Upper lobe of left lung (tissue), 6 donors: ENCODE measurements around the gene RASGRF2. TPM values are rescaled to one million over a fixed set of nuclear protein-coding genes. Genes with fewer than 3 reads are reported as not detected.
A peak's percentile ranks its signal among the peaks of the same experiment; 100 is the strongest.
"Not testable (repeated sequence)": the region's sequence is repeated elsewhere in the genome, so short reads cannot be mapped to it uniquely, and the experiment has no call there.

Experiments used
- ATAC-seq, 2 donors: fragments of 200-7000 bp; cut with Tn5 transposase; one replicate each; pipeline ENCODE4 v1.9.1; 2022; ENCODE audit warnings: mild to moderate bottlenecking in 2 of 2, moderate library complexity in 2 of 2; ENCODE audit not compliant: low FRiP score in 2 of 2
- DNase-seq, 2 donors: peaks; one replicate each; pipeline ENCODE4 v3.0.0-alpha.2; 2019 to 2020
- H3K27ac ChIP-seq, 4 donors: fragments of 200-600 bp; sonication (generic); one replicate each; pipeline ENCODE4 v1.5.1; 2016 to 2019
- H3K27me3 ChIP-seq, 4 donors: fragments of 200-600 bp; sonication (generic); one replicate each; pipeline ENCODE4 v1.5.1; 2017 to 2019
- H3K36me3 ChIP-seq, 4 donors: fragments of 200-600 bp; sonication (generic); one replicate each; pipeline ENCODE4 v1.5.1; 2016 to 2019
- H3K4me1 ChIP-seq, 4 donors: fragments of 200-600 bp; sonication (generic); one replicate each; pipeline ENCODE4 v1.5.1; 2018 to 2019
- H3K4me3 ChIP-seq, 4 donors: fragments of 200-600 bp; sonication (generic); one replicate each; pipeline ENCODE4 v1.5.1; 2017 to 2019; ENCODE audit warnings: mild to moderate bottlenecking in 2 of 4, moderate library complexity in 1 of 4
- H3K9me3 ChIP-seq, 4 donors: fragments of 200-600 bp; sonication (generic); one replicate each; pipeline ENCODE4 v1.5.1; 2018 to 2019
- EP300 ChIP-seq, 4 donors: sonication (generic); formaldehyde crosslinking; IDR thresholded peaks; one replicate each; pipeline ENCODE4 v1.5.1; 2017; ENCODE audit warnings: antibody characterized with exemption in 4 of 4, control low read depth in 2 of 4
- POLR2A ChIP-seq, 4 donors: fragments of 450-650 bp; IDR thresholded peaks; one replicate each; pipeline ENCODE4 v1.5.1; 2016 to 2017; ENCODE audit warnings: antibody characterized with exemption in 4 of 4, mild to moderate bottlenecking in 2 of 4
- POLR2AphosphoS5 ChIP-seq, 2 donors: sonication (generic); formaldehyde crosslinking; IDR thresholded peaks; one replicate each; pipeline ENCODE4 v1.5.1; 2017; ENCODE audit warnings: antibody characterized with exemption in 2 of 2
- WGBS, 2 donors: methylation state at CpG; one replicate each; pipeline ENCODE4 v1.1.5; 2017 to 2018; 5-methylcytosine and 5-hydroxymethylcytosine counted together
- total RNA-seq, 6 donors: library from RNA; depleted of rRNA in 4 of 6; stranded (reverse); fragments of >200 nt in 4 of 6; gene quantifications; one replicate each; pipeline versions ENCODE4 v1.1.0 to v1.2.1, GENCODE V29; 2016 to 2021
- TF ChIP-seq, protein P1 (sequence below), 6 experiments: fragments of 450-650 bp in 4 of 6; fragments of 200-600 bp in 2 of 6; sonication (generic) in 2 of 6; IDR thresholded peaks; one replicate each; pipeline ENCODE4 v1.5.1; 2016 to 2019; ENCODE audit warnings: antibody characterized with exemption in 6 of 6
- donor health status: DM: no; HTN: no; CAD: no; lungs with moderate emphysema.
- donor health status: DM: no; HTN: yes; CAD: no; lungs with severe emphysema.

RASGRF2 gene
- total RNA-seq, 6 donors from 2014 or later, result 1.5 to 10.5 (median 4.9) TPM

DNA sequence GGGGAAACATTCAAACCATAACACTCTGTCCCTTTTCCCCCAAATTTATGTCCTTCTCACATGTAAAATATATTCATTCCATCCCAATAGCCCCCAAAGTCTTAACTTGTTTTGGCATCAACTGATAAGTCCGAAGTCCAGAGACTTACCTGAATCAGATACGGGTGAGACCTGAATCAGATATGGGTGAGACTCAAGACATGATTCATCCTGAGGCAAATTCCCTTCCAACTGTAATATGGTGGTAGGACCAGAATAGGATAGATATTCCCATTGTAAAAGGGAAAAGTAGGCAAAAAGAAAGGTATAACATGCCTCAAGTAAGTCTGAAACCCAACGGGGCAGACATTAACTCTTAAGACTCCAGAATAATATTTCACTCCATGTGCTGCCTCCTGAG, 157.4 kb downstream of the RASGRF2 start:
- Histone ChIP-seq H3K9me3 (no peaks in the 10 kb centered on the region), H3K27ac (no peak overlapping the region), H3K27me3 (no peaks in the 10 kb centered on the region), H3K4me1 (no peaks in the 10 kb centered on the region), H3K36me3 (no peaks in the 10 kb centered on the region), H3K4me3 (no peak overlapping the region)
- WGBS, 2 donors, result 80 to 95% methylated on average over 3 of the region's 3 CpGs
- TF ChIP-seq POLR2AphosphoS5 (IDR thresholded peaks at IDR 0.05), result no peak
- ATAC-seq (no peak), DNase-seq (no peak)

DNA sequence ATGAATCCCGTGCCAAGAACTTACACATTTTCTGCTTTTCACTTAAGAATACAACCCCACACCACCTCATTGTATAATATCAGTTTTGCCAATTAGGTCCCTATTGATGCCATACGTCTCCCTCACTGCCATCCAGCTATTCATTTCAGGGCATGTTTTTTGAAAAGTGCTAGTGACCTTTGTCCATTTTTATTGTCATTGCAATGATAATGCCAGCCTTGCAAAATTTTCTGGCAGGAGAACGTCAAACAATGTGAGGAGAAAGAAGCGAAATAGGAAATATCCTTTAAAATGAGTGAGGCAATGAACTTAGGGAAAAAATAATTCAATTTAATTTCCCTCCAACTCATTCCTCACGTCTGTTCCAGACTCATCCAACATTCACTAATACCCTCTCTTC, 161.1 kb downstream of the RASGRF2 start:
- 84 to 88% methylated on average over 5 of the region's 5 CpGs for WGBS, 2 donors
- ATAC-seq, result no peak
- no peaks in the 10 kb centered on the region for H3K36me3 ChIP-seq
- H3K4me3 ChIP-seq, result no peak overlapping the region
- H3K9me3 ChIP-seq, result no peaks in the 10 kb centered on the region
- H3K4me1 ChIP-seq, result peaks cover 0 to 11% (median 0%) of the 10 kb centered on the region in 4 donors
- no peak for DNase-seq
- TF ChIP-seq POLR2AphosphoS5 (IDR thresholded peaks at IDR 0.05), result no peak
- TF ChIP-seq POLR2A (IDR thresholded peaks at IDR 0.05), result no peak
- TF ChIP-seq, protein P1, sequence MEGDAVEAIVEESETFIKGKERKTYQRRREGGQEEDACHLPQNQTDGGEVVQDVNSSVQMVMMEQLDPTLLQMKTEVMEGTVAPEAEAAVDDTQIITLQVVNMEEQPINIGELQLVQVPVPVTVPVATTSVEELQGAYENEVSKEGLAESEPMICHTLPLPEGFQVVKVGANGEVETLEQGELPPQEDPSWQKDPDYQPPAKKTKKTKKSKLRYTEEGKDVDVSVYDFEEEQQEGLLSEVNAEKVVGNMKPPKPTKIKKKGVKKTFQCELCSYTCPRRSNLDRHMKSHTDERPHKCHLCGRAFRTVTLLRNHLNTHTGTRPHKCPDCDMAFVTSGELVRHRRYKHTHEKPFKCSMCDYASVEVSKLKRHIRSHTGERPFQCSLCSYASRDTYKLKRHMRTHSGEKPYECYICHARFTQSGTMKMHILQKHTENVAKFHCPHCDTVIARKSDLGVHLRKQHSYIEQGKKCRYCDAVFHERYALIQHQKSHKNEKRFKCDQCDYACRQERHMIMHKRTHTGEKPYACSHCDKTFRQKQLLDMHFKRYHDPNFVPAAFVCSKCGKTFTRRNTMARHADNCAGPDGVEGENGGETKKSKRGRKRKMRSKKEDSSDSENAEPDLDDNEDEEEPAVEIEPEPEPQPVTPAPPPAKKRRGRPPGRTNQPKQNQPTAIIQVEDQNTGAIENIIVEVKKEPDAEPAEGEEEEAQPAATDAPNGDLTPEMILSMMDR (IDR thresholded peaks at IDR 0.05), result no peak
- no peak for TF ChIP-seq EP300 (IDR thresholded peaks at IDR 0.05)
- H3K27me3 ChIP-seq, result no peaks in the 10 kb centered on the region
- no peak overlapping the region for H3K27ac ChIP-seq

DNA sequence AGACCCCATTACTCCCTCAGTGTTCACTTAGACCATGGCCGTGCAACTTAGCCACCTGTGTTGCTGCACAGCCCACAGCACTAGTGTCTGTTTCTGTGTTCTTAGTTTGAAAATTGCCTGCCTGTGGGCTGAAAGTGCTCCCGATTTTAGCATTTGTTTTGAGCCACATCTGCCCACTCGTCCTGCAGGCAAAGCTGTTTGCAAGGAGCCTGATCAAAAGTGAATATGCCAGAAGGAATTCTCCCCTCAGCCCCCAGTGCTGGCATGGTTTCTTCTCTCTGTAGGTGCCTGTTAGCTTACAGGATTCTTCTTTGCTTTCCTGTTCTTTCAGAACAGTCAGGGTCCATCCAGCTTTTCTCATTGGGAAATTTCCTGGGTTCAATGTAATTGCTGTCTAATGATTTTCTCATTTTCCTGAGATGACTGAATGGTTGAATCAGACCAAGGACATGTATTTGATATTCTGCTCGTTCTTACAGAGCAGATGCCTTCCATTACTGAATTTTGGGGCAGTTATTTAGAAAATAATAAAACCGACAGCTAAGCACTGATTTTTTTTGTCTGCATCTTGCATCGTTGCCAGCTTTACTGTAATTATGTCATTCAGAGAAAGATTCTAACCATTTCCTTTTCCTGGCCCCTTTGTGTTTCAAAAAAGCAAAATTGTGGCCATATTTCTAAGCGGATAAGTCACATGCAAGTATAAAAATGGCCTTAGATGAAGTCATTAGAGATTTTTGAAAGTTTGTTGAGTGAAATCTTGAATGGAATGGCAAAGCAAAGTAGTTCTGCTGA, 161.9 kb downstream of the RASGRF2 start:
- no peaks in the 10 kb centered on the region for H3K9me3 ChIP-seq

DNA sequence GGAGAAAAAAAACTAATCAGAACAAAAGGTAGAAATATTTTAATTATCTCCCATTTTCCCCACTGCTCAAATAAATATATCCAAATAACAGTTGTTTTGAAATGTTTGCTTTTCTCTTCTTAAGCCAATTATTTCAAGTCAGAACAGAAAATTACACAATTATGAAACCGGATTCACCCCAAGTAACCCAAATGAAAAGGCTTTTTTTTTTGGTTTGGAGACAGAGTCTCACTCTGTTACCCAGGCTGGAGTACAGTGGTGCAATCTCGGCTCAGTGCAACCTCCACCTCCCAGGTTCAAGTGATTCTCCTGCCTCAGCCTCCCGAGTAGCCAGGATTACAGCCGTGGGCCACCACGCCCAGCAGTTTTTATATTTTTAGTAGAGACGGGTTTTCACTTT, 164.5 kb downstream of the RASGRF2 start:
- H3K27me3 ChIP-seq, DNase-seq, H3K27ac ChIP-seq, ATAC-seq, H3K9me3 ChIP-seq, H3K36me3 ChIP-seq, H3K4me3 ChIP-seq: not testable (repeated sequence)
- peaks cover 0 to 14% (median 0%) of the 10 kb centered on the region in 4 donors for H3K4me1 ChIP-seq
- 64 to 73% methylated on average over 6 of the region's 6 CpGs for WGBS, 2 donors

More for the DNA sequence above, 161.9 kb downstream of the RASGRF2 start:
- H3K4me1 ChIP-seq, result peaks cover 0 to 14% (median 0%) of the 10 kb centered on the region in 4 donors
- H3K4me3 ChIP-seq, result no peak overlapping the region
- WGBS, 2 donors, result 78 to 80% methylated on average over 7 of the region's 7 CpGs
- TF ChIP-seq EP300 (IDR thresholded peaks at IDR 0.05) (no peak), POLR2A (IDR thresholded peaks at IDR 0.05) (no peak), POLR2AphosphoS5 (IDR thresholded peaks at IDR 0.05) (no peak)
- TF ChIP-seq, protein P1 (IDR thresholded peaks at IDR 0.05), result no peak
- no peaks in the 10 kb centered on the region for H3K27me3 ChIP-seq
- no peaks in the 10 kb centered on the region for H3K36me3 ChIP-seq
- ATAC-seq (no peak), DNase-seq (no peak)
- H3K27ac ChIP-seq, result no peak overlapping the region

DNA sequence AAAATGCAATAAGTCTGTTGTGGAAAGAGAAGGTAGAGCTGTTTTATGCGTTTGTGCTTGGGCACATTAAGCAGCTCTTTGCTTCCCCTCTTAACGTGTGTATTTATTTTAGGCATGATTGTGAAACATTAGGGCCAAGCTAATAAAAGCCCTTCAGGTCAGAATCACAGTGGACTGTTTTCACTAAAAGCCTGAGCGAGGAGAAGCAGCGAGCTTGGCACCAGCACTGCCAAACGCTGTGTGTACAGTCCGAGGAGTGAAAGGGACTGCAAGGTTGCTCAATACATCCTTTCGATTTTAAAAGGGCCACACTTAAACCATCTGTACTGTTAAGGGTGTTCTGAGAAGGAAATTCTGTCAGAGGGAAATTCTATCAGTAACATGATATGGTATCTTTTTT, 165.8 kb downstream of the RASGRF2 start:
- 35 to 49% methylated on average over 7 of the region's 7 CpGs for WGBS, 2 donors
- DNase-seq (peak in 1 of 2 donors; percentile 85), ATAC-seq (peak; percentile 68 to 87)
- Histone ChIP-seq H3K36me3 (no peaks in the 10 kb centered on the region), H3K9me3 (no peaks in the 10 kb centered on the region), H3K27me3 (no peaks in the 10 kb centered on the region), H3K27ac (peak overlapping the region in 2 of 4 donors; percentile 10 to 46), H3K4me1 (peaks cover 0 to 14% (median 0%) of the 10 kb centered on the region in 4 donors), H3K4me3 (no peak overlapping the region)
- TF ChIP-seq, protein P1 (IDR thresholded peaks at IDR 0.05), result no peak
- TF ChIP-seq POLR2AphosphoS5 (IDR thresholded peaks at IDR 0.05) (no peak), EP300 (IDR thresholded peaks at IDR 0.05) (no peak), POLR2A (IDR thresholded peaks at IDR 0.05) (no peak)

DNA sequence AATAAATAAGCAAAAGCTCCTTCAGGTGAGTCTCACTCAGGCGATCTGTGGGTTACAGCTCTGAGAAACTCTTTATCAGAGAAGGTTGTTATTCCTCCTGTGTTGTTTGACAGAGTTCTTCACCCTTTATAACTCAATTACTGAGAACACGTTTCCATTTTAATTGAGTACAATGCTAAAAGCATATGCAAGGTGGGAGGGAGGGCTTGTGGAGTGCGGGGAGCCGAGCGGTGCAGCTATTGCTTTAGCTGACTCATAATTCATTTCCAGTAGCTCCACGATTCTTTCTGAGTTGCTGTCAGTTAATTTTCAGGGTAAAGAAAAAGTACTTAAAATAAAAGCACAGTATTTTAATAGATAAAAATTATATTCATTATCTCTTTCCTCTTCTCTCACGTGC, 168.3 kb downstream of the RASGRF2 start:
- Histone ChIP-seq H3K9me3 (no peaks in the 10 kb centered on the region), H3K27ac (no peak overlapping the region), H3K36me3 (no peaks in the 10 kb centered on the region), H3K4me3 (no peak overlapping the region), H3K27me3 (no peaks in the 10 kb centered on the region), H3K4me1 (peaks cover 0 to 14% (median 0%) of the 10 kb centered on the region in 4 donors)
- DNase-seq, result no peak
- no peak for ATAC-seq
- TF ChIP-seq POLR2A (IDR thresholded peaks at IDR 0.05), result no peak
- TF ChIP-seq POLR2AphosphoS5 (IDR thresholded peaks at IDR 0.05), result no peak
- TF ChIP-seq, protein P1 (IDR thresholded peaks at IDR 0.05), result no peak
- no peak for TF ChIP-seq EP300 (IDR thresholded peaks at IDR 0.05)
- WGBS, 2 donors, result 87% methylated on average over 7 of the region's 7 CpGs
